Astrocyte of the cerebellum (primary cell): ENCODE data around the gene STXBP6.

Experiments used
- DNase-seq: peaks from one replicate; pipeline ENCODE4 v3.0.0-alpha.2; 2011; ENCODE audit warnings: low read depth
- H3K4me3 ChIP-seq: 2 replicates; pipeline ENCODE4 v1.5.1; 2011; ENCODE audit warnings: mild to moderate bottlenecking, low read depth, low read length, moderate library complexity
- in situ Hi-C: cut with HindIII; loops from 2 replicates; pipeline ENCODE4 v1.10.0; 2017; ENCODE audit warnings: low sequenced_read_pairs
- TF ChIP-seq, protein P1 (sequence below): IDR thresholded peaks from 2 replicates; pipeline ENCODE4 v1.5.1; 2012; ENCODE audit warnings: low read length, low read depth, moderate library complexity, mild to moderate bottlenecking; ENCODE audit errors: missing control alignments

Gene STXBP6

GRCh38 chr14:24863968-24864684 is 185.8 kb downstream of the STXBP6 start:
- TF ChIP-seq, protein P1, sequence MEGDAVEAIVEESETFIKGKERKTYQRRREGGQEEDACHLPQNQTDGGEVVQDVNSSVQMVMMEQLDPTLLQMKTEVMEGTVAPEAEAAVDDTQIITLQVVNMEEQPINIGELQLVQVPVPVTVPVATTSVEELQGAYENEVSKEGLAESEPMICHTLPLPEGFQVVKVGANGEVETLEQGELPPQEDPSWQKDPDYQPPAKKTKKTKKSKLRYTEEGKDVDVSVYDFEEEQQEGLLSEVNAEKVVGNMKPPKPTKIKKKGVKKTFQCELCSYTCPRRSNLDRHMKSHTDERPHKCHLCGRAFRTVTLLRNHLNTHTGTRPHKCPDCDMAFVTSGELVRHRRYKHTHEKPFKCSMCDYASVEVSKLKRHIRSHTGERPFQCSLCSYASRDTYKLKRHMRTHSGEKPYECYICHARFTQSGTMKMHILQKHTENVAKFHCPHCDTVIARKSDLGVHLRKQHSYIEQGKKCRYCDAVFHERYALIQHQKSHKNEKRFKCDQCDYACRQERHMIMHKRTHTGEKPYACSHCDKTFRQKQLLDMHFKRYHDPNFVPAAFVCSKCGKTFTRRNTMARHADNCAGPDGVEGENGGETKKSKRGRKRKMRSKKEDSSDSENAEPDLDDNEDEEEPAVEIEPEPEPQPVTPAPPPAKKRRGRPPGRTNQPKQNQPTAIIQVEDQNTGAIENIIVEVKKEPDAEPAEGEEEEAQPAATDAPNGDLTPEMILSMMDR: no peak
- H3K4me3 ChIP-seq: no peak overlapping the region
- DNase-seq: no peak
- in situ Hi-C loops: no loop called here

DNA sequence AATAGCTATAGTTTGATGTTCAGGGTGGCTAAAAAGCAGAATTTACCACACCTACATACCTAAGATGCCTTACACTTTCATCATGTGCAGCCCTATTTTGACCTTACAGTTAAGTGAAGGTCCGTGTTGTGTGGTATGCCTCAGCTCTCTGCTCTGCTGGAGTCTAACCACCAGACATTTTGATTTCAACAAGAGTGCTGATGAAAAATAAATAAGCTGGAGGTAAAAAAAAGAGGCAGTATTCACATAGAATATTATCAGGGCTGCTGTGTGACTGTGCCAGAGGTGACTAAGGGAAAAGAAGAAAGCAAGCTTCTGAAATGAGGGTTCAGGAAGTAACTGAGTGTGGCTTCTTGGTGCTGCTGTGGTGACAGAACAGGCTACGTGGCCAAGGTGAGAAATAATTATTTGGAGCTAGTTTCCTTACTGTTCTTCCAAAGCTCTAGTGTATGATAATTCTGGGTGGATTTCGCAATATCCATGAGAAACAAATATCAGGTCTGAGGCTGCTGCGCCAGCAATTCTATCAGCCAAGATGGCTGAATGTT is 188.8 kb downstream of the STXBP6 start:
- no peak overlapping the region for H3K4me3 ChIP-seq
- TF ChIP-seq, protein P1: no peak
- DNase-seq: peak; percentile 90
- in situ Hi-C loops: no loop called here

GRCh38 chr14:24859559-24859958 is 190.4 kb downstream of the STXBP6 start:
- in situ Hi-C loops: no loop called here
- no peak overlapping the region for H3K4me3 ChIP-seq
- TF ChIP-seq, protein P1: no peak
- DNase-seq: no peak

DNA sequence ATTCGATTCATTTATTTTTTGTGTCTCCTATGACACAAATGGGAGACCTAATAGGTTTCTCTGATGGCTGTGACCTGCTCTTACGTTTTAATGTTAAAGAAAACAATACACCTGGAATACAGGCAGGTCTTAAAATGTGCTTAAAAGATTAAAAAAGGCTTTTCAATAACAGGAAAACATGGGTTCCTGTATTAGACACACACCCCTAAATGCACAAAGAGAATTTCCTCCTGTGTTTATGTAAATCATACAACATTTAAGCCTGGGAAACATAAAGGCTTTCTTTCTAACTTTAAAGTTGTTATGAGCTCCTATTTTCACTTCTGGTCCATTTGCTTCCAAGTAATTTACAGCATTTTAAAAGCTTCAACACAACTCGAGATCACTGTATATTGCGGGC is 191.3 kb downstream of the STXBP6 start:
- in situ Hi-C loops: no loop called here
- H3K4me3 ChIP-seq: no peak overlapping the region
- TF ChIP-seq, protein P1: no peak
- no peak for DNase-seq

DNA sequence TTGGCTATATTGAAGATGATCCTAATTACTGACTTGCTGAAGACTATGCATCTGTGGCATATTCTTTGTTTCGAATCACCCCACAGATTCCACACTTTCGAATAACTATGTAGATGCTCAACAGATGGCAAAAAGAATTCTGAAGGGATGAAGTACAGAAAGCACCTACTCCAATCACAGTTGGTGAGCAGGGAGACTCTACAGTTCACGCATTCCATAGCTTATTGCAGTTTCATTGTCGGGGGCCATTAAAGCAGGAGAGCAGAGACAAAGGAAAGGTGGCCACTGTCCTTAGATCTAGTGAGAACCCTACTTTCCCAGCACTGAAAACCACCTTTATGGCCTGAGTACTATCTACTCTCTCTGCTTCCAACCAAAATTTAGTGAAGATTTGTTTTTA is 191.9 kb downstream of the STXBP6 start:
- no peak for DNase-seq
- TF ChIP-seq, protein P1: no peak
- in situ Hi-C loops: no loop called here
- no peak overlapping the region for H3K4me3 ChIP-seq

- TF ChIP-seq, protein P1: no peak
- in situ Hi-C loops: no loop called here
- no peak overlapping the region for H3K4me3 ChIP-seq
- no peak for DNase-seq
These were observed 192.7 kb downstream of the STXBP6 start for GRCh38 chr14:24857277-24857676.
